Measurements from ENCODE around the gene OTC.

OTC gene

GRCh38 chrX:38468563-38469157 lies 116.3 kb downstream of the OTC start:
- no peak for DNase-seq (ENCODE audit: low read depth)
